Measurements from ENCODE around the gene PDK1.

PDK1 gene

GRCh38 chr2:172613615-172614231 is 57.8 kb downstream of the PDK1 start:
- in situ Hi-C loops (cut with HindIII; ENCODE audit: low pct_unique_long_range_greater_than_20kb, low sequenced_read_pairs): no loop called here
- no peak for DNase-seq (ENCODE audit: low read depth in 1 of 2, low spot score in 1 of 2)

GRCh38 chr2:172614932-172615331 is 59.0 kb downstream of the PDK1 start:
- TF ChIP-seq JUND (IDR thresholded peaks at IDR 0.05; ENCODE audit: low read depth): no peak
- in situ Hi-C loops (cut with HindIII; ENCODE audit: low pct_unique_long_range_greater_than_20kb, low sequenced_read_pairs): no loop called here
- no peak for DNase-seq (ENCODE audit: low read depth in 1 of 2, low spot score in 1 of 2)

More at GRCh38 chr2:172613615-172614231, 57.8 kb downstream of the PDK1 start:
- no peak for TF ChIP-seq JUND (IDR thresholded peaks at IDR 0.05; ENCODE audit: low read depth)

GRCh38 chr2:172615727-172616261 is 59.9 kb downstream of the PDK1 start:
- in situ Hi-C loops (cut with HindIII; ENCODE audit: low pct_unique_long_range_greater_than_20kb, low sequenced_read_pairs): no loop called here
- no peak for DNase-seq (ENCODE audit: low read depth in 1 of 2, low spot score in 1 of 2)
- no peak for TF ChIP-seq JUND (IDR thresholded peaks at IDR 0.05; ENCODE audit: low read depth)

GRCh38 chr2:172617115-172617514 is 61.2 kb downstream of the PDK1 start:
- no peak for DNase-seq (ENCODE audit: low read depth in 1 of 2, low spot score in 1 of 2)
- no peak for TF ChIP-seq JUND (IDR thresholded peaks at IDR 0.05; ENCODE audit: low read depth)
- in situ Hi-C loops (cut with HindIII; ENCODE audit: low pct_unique_long_range_greater_than_20kb, low sequenced_read_pairs): no loop called here

GRCh38 chr2:172623249-172623965 is 67.5 kb downstream of the PDK1 start:
- DNase-seq (ENCODE audit: low read depth in 1 of 2, low spot score in 1 of 2): no peak
- in situ Hi-C loops (cut with HindIII; ENCODE audit: low pct_unique_long_range_greater_than_20kb, low sequenced_read_pairs): no loop called here
- no peak for TF ChIP-seq JUND (IDR thresholded peaks at IDR 0.05; ENCODE audit: low read depth)

- DNase-seq (ENCODE audit: low read depth in 1 of 2, low spot score in 1 of 2): no peak
- in situ Hi-C loops (cut with HindIII; ENCODE audit: low pct_unique_long_range_greater_than_20kb, low sequenced_read_pairs): no loop called here
- TF ChIP-seq JUND (IDR thresholded peaks at IDR 0.05; ENCODE audit: low read depth): no peak
These were observed 69.1 kb downstream of the PDK1 start for GRCh38 chr2:172624996-172625395.

GRCh38 chr2:172627181-172627580 is 71.3 kb downstream of the PDK1 start:
- DNase-seq (ENCODE audit: low read depth in 1 of 2, low spot score in 1 of 2): no peak
- in situ Hi-C loops (cut with HindIII; ENCODE audit: low pct_unique_long_range_greater_than_20kb, low sequenced_read_pairs): no loop called here
- TF ChIP-seq JUND (IDR thresholded peaks at IDR 0.05; ENCODE audit: low read depth): no peak

- no peak for TF ChIP-seq JUND (IDR thresholded peaks at IDR 0.05; ENCODE audit: low read depth)
- in situ Hi-C loops (cut with HindIII; ENCODE audit: low pct_unique_long_range_greater_than_20kb, low sequenced_read_pairs): no loop called here
- DNase-seq (ENCODE audit: low read depth in 1 of 2, low spot score in 1 of 2): no peak
These were observed 72.2 kb downstream of the PDK1 start for GRCh38 chr2:172628085-172628484.

- DNase-seq (ENCODE audit: low read depth in 1 of 2, low spot score in 1 of 2): no peak
- in situ Hi-C loops (cut with HindIII; ENCODE audit: low pct_unique_long_range_greater_than_20kb, low sequenced_read_pairs): no loop called here
- TF ChIP-seq JUND (IDR thresholded peaks at IDR 0.05; ENCODE audit: low read depth): no peak
These were observed 73.7 kb downstream of the PDK1 start for GRCh38 chr2:172629586-172629985.

GRCh38 chr2:172630181-172630580 is 74.3 kb downstream of the PDK1 start:
- DNase-seq (ENCODE audit: low read depth in 1 of 2, low spot score in 1 of 2): no peak
- no peak for TF ChIP-seq JUND (IDR thresholded peaks at IDR 0.05; ENCODE audit: low read depth)
- in situ Hi-C loops (cut with HindIII; ENCODE audit: low pct_unique_long_range_greater_than_20kb, low sequenced_read_pairs): no loop called here

GRCh38 chr2:172634477-172634876 is 78.6 kb downstream of the PDK1 start:
- in situ Hi-C loops (cut with HindIII; ENCODE audit: low pct_unique_long_range_greater_than_20kb, low sequenced_read_pairs): no loop called here
- no peak for DNase-seq (ENCODE audit: low read depth in 1 of 2, low spot score in 1 of 2)
- TF ChIP-seq JUND (IDR thresholded peaks at IDR 0.05; ENCODE audit: low read depth): no peak

GRCh38 chr2:172635548-172635947 is 79.7 kb downstream of the PDK1 start:
- DNase-seq (ENCODE audit: low read depth in 1 of 2, low spot score in 1 of 2): no peak
- TF ChIP-seq JUND (IDR thresholded peaks at IDR 0.05; ENCODE audit: low read depth): no peak
- in situ Hi-C loops (cut with HindIII; ENCODE audit: low pct_unique_long_range_greater_than_20kb, low sequenced_read_pairs): no loop called here

- DNase-seq (ENCODE audit: low read depth in 1 of 2, low spot score in 1 of 2): no peak
- no peak for TF ChIP-seq JUND (IDR thresholded peaks at IDR 0.05; ENCODE audit: low read depth)
- in situ Hi-C loops (cut with HindIII; ENCODE audit: low pct_unique_long_range_greater_than_20kb, low sequenced_read_pairs): no loop called here
These were observed 83.4 kb downstream of the PDK1 start for GRCh38 chr2:172639256-172639655.

All from T47D (cell line).